GM12874 (cell line): ENCODE data around the gene TTC36.

Source experiments
- CTCF ChIP-seq: IDR thresholded peaks from 2 replicates; pipeline ENCODE4 v1.5.1; 2011; ENCODE audit warnings: low read depth, mild to moderate bottlenecking, control low read depth, low read length, moderate library complexity; ENCODE audit not compliant: insufficient read depth

The TTC36 gene

GRCh38 chr11:118511601-118512000, 15.7 kb upstream of the TTC36 start:
- no peak for TF ChIP-seq CTCF

- TF ChIP-seq CTCF: no peak
Measured at GRCh38 chr11:118514103-118514502, 13.2 kb upstream of the TTC36 start.

- no peak for TF ChIP-seq CTCF
Measured at GRCh38 chr11:118519549-118519948, 7.7 kb upstream of the TTC36 start.

GRCh38 chr11:118521892-118522311, 5.4 kb upstream of the TTC36 start:
- TF ChIP-seq CTCF: no peak

GRCh38 chr11:118522571-118523072, 4.7 kb upstream of the TTC36 start:
- 0 out of 2 replicates have a peak, but pooled peaks have one; percentile 8 for TF ChIP-seq CTCF

GRCh38 chr11:118524356-118524755, 2.9 kb upstream of the TTC36 start:
- TF ChIP-seq CTCF: no peak

- no peak for TF ChIP-seq CTCF
Measured at GRCh38 chr11:118524757-118525470, 2.4 kb upstream of the TTC36 start.
